Subcutaneous abdominal adipose tissue (tissue), 5 donors: Measurements from ENCODE around the gene SNUPN.

ENCODE experiments used
- H3K27ac ChIP-seq: one replicate; pipeline ENCODE4 v1.7.0; 2013; ENCODE audit warnings: low read depth, mild to moderate bottlenecking, inconsistent platforms, low read length, moderate library complexity
- H3K27me3 ChIP-seq, 5 donors: one replicate each; pipeline ENCODE4 v1.7.0; 2013; ENCODE audit warnings: low read length in 5 of 5, inconsistent platforms in 1 of 5; ENCODE audit not compliant: control insufficient read depth in 5 of 5, insufficient read depth in 4 of 5
- H3K36me3 ChIP-seq, 5 donors: one replicate each; pipeline ENCODE4 v1.7.0; 2013; ENCODE audit warnings: low read length in 5 of 5; ENCODE audit not compliant: control insufficient read depth in 5 of 5, insufficient read depth in 5 of 5
- H3K4me1 ChIP-seq, 5 donors: one replicate each; pipeline ENCODE4 v1.7.0; 2013; ENCODE audit warnings: low read length in 5 of 5, mild to moderate bottlenecking in 3 of 5, moderate library complexity in 1 of 5; ENCODE audit not compliant: control insufficient read depth in 5 of 5, insufficient read depth in 5 of 5
- H3K4me3 ChIP-seq, 5 donors: one replicate each; pipeline ENCODE4 v1.7.0; 2013; ENCODE audit warnings: low read length in 5 of 5, low read depth in 1 of 5
- H3K9ac ChIP-seq, 5 donors: one replicate each; pipeline ENCODE4 v1.7.0; 2013; ENCODE audit warnings: low read length in 5 of 5, mild to moderate bottlenecking in 4 of 5, moderate library complexity in 3 of 5
- H3K9me3 ChIP-seq, 5 donors: one replicate each; pipeline ENCODE4 v1.7.0; 2013; ENCODE audit warnings: low read length in 5 of 5; ENCODE audit not compliant: control insufficient read depth in 5 of 5
- donor health status: healthy.
- donor health status: healthy.
- donor health status: healthy.
- donor health status: healthy.
- donor health status: healthy.

SNUPN gene

DNA sequence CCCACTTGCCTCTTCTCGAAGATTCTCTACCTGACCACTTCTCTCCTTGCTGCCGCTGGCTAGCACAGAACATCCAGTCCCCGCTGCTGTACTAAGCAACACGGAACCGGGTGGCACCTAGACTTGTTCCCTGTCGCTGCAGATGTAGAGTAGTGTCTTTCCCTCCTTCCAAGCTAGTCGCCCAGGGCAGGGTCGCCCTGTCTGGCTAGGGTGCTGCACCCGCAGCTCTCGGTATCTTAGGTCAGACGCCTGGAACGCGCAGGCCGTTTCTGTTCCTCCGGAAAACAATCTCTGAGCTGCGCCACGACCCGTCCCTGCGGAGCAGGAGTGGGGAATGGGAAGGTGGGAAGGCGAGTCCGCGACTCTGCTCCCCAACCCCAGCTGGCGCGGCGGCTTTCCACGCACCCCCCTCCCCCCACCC lies 21.4 kb upstream of the SNUPN start:
- H3K27me3 ChIP-seq, result no peaks in the 10 kb centered on the region
- peak overlapping the region; percentile 96 for H3K27ac ChIP-seq
- H3K9me3 ChIP-seq, result no peaks in the 10 kb centered on the region
- H3K36me3 ChIP-seq, result peaks cover 0 to 14% (median 8%) of the 10 kb centered on the region in 5 donors
- peaks cover 36 to 57% (median 49%) of the 10 kb centered on the region in 5 donors for H3K4me1 ChIP-seq
- H3K9ac ChIP-seq, result peak overlapping the region; percentile 79 to 94 (median 87)
- peak overlapping the region; percentile 86 to 96 (median 92) for H3K4me3 ChIP-seq

DNA sequence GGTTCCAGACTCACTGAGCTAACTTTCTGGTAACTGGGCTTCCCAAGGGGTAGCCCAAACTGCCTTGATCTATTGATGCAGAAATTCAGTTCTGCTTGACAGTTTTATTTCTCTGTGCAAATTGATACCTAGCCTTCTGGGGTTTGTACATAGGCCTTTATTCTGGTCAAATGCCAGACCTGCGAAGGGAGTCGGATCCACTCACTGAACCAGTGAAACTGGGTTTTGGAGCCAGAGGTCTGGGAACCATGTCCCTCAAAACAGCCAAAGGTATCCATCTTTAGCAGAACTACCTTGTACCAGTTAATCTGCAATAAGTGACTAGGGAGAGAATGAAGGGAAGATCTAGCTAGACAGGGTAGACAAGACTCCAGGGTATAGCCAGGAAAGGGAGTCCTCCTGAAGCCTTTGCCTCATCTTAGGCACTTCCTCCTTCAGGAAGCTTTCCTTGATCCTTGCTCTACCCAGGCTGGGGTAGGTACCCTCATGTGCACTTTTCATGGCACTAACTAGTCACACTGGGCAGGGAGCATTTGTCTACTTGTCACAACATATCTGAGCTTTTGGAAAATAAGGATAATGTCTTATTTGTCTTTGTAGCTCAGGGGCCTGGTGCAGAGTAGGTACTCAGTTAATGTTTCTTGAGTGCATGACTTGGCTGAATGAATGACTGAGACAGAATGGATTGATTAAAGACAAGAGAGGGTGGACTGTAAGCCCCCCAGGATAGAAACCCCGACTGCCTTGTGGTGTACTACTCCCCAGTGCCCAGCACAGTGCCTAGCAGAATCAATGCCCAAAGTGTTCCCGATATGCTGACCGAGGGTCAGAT lies 20.8 kb upstream of the SNUPN start:
- H3K9me3 ChIP-seq, result no peaks in the 10 kb centered on the region
- H3K27ac ChIP-seq, result peak overlapping the region; percentile 96
- H3K27me3 ChIP-seq, result no peaks in the 10 kb centered on the region
- H3K4me1 ChIP-seq, result peaks cover 30 to 51% (median 43%) of the 10 kb centered on the region in 5 donors
- peak overlapping the region; percentile 79 to 94 (median 87) for H3K9ac ChIP-seq
- peaks cover 0 to 14% (median 8%) of the 10 kb centered on the region in 5 donors for H3K36me3 ChIP-seq
- peak overlapping the region; percentile 86 to 96 (median 92) for H3K4me3 ChIP-seq

DNA sequence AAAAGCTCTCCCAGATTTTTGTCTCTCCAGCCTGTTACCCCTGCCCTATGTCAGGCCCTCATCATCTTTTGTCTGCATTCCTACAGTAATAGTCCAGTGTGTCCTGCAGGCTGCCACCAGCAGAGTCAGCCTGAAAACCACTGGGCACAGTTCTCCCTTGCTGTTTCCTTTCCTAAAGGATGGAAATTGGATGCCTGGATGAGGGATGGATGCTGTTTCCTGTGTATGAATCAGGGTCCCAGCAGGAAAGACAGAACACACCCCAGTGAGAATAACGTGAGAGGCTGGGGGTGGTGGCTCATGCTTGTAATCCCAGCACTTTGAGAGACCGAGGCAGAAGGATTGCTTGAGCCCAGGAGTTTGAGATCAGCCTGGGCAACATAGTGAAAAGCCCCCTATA lies 18.9 kb upstream of the SNUPN start:
- Histone ChIP-seq H3K9me3 (no peaks in the 10 kb centered on the region), H3K27me3 (no peaks in the 10 kb centered on the region), H3K4me3 (no peak overlapping the region), H3K4me1 (peaks cover 16 to 46% (median 37%) of the 10 kb centered on the region in 5 donors), H3K9ac (no peak overlapping the region), H3K36me3 (peaks cover 0 to 3% (median 0%) of the 10 kb centered on the region in 5 donors), H3K27ac (no peak overlapping the region)

DNA sequence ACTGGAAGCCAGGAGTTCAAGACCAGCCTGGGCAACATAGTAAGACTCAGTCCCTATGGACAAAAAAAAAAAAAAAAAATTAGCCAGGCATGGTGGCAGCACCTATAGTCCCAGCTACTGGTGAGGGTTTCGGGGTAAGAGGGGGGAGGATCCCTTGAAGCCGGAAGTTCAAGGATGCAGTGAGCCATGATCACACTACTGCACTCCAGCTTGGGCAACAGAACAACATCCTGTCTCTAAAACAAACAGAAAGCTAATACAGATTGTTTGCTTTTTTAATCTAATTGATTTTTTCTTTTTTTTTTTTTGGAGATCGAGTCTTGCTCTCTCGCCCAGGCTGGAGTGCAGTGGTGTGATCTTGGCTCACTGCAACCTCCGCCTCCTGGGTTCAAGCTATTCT lies 16.1 kb upstream of the SNUPN start:
- Histone ChIP-seq H3K27ac (no peak overlapping the region), H3K36me3 (no peaks in the 10 kb centered on the region), H3K9ac (no peak overlapping the region), H3K4me3 (no peak overlapping the region), H3K4me1 (peaks cover 16 to 49% (median 45%) of the 10 kb centered on the region in 5 donors), H3K9me3 (no peaks in the 10 kb centered on the region), H3K27me3 (no peaks in the 10 kb centered on the region)

DNA sequence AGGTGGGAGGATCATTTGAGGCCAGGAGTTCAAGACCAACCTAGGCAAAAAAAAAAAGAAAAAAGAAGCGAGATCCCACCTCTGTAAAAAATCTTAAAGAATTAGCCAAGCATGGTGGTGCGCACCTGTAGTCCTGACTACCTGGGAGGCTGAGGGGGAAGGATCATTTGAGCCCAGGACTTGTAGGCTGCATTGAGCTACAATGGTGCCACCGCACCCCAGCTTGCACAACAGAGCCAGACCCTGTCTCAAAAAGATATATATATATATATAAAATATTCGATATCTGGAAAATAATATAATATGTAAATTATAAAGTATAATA lies 15.6 kb upstream of the SNUPN start:
- Histone ChIP-seq H3K9me3 (no peaks in the 10 kb centered on the region), H3K9ac (peak overlapping the region in 1 of 5 donors; percentile 76), H3K27ac (peak overlapping the region; percentile 88), H3K36me3 (no peaks in the 10 kb centered on the region), H3K27me3 (no peaks in the 10 kb centered on the region), H3K4me1 (peaks cover 13 to 44% (median 41%) of the 10 kb centered on the region in 5 donors), H3K4me3 (no peak overlapping the region)

DNA sequence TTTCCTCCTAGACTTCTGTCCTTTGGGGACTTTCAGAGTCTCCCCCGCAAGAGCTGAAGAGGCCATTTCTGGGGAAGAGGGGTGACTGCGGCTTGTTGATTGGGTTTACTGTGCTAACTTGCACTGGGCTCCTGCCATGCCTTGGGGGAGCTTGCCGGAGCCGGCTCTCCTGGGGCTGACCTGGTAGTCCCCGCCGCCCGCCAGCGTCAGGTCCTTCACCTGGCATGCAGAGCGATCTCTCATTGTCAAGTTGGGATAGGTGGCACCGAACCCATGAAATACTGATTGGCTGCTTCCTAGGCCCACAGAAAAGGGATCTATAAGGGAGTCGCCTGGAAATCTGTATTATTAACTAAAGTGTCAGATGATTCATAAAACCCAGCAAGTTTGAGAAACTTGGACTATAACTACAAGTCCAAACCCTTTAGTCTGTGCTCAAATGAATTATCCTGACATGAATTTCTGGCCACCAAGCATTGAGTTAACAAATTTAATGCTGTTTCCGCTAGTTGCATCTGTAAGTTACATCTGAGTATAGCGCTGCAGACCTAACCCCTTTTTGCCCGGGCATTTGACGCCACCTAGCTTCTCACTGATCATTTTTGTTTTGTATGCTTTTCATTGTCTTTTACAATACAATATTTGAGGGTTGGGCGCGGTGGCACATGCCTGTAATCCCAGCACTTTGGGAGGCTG lies 15.1 kb upstream of the SNUPN start:
- peak overlapping the region; percentile 85 to 100 (median 97) for H3K4me3 ChIP-seq
- no peaks in the 10 kb centered on the region for H3K9me3 ChIP-seq
- H3K9ac ChIP-seq, result peak overlapping the region; percentile 26 to 87 (median 76)
- H3K4me1 ChIP-seq, result peaks cover 13 to 41% (median 39%) of the 10 kb centered on the region in 5 donors
- no peaks in the 10 kb centered on the region for H3K36me3 ChIP-seq
- H3K27me3 ChIP-seq, result no peaks in the 10 kb centered on the region
- peak overlapping the region; percentile 88 for H3K27ac ChIP-seq

DNA sequence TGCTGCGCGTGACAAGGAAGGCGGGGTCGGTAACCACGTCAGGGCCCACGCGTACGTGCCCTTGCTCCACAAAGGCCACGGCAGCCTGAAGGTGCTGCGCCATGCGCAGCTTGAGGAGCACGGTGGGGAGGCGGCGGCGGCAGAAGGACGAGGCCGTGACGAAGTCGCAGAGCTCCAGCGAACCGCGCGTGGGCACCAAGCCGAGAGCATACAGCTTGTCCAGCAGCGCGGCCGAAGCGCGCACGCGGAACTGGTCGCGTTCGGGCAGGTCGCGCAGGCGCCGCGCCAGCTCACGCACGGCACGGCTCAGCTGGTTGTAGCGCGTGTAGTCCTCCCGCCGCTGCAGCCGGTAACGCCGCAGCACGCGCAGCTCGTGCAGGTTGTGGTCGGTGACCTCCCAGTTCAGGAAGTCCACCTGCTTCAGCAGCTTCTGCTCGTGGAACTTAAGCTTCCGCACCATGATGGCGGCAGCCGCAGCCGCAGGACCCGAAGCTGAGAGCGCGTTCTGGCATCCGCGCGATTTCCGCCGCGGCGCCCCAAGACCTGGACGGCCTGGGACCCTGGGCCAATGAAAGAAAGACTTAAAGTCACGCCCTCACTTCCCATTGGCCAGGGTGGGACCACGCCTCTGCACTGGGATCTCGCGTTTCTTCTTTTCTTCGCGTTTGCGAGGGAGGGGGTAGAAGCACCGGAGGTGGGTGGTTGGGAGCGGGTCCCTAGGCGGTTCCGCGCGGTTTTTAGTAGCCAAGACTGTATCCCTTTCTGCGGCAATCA lies 14.4 kb upstream of the SNUPN start, which contains the start of gene IMP3:
Gene IMP3, minus strand, starts transcription at position 516 of the 774 bp plus-strand sequence. Its CDS starts 56 bp downstream, at position 460.
- H3K27ac ChIP-seq, result peak within 1 kb of the TSS; percentile 88
- no peaks in the 10 kb centered on the region for H3K9me3 ChIP-seq
- H3K36me3 ChIP-seq, result no peaks in the 10 kb centered on the region
- peak within 1 kb of the TSS; percentile 94 to 100 (median 97) for H3K4me3 ChIP-seq
- no peaks in the 10 kb centered on the region for H3K27me3 ChIP-seq
- H3K9ac ChIP-seq, result peak within 1 kb of the TSS; percentile 75 to 87 (median 78)
- H3K4me1 ChIP-seq, result peaks cover 13 to 41% (median 39%) of the 10 kb centered on the region in 5 donors

DNA sequence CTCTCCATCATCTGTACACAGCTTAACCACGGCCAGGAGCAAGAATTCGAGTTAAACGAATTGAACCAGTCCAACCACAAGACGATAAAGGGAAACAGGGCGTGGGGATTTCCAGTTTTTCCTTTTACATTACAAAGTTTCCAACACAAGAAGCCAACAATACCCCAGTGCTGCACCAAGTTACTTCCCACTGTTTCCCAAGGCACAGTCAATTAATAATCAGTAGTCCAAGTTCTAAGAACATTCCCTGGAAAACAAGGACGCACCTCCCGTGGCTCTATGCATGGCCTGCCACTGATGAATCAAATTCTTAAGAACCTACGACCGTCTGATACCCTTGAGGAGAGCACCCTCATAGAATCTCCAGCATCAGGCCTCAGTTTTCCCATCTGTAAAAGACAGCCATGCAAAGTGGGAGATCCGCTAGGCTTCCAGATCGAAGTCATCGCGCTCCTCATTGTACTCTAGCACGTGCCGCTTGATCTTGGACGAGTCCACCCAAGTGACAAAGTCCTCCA lies 13.7 kb upstream of the SNUPN start:
- Histone ChIP-seq H3K27me3 (no peaks in the 10 kb centered on the region), H3K9me3 (no peaks in the 10 kb centered on the region), H3K27ac (peak overlapping the region; percentile 88), H3K36me3 (no peaks in the 10 kb centered on the region), H3K9ac (peak overlapping the region; percentile 75 to 87 (median 78)), H3K4me1 (peaks cover 13 to 41% (median 39%) of the 10 kb centered on the region in 5 donors), H3K4me3 (peak overlapping the region; percentile 94 to 100 (median 97))

DNA sequence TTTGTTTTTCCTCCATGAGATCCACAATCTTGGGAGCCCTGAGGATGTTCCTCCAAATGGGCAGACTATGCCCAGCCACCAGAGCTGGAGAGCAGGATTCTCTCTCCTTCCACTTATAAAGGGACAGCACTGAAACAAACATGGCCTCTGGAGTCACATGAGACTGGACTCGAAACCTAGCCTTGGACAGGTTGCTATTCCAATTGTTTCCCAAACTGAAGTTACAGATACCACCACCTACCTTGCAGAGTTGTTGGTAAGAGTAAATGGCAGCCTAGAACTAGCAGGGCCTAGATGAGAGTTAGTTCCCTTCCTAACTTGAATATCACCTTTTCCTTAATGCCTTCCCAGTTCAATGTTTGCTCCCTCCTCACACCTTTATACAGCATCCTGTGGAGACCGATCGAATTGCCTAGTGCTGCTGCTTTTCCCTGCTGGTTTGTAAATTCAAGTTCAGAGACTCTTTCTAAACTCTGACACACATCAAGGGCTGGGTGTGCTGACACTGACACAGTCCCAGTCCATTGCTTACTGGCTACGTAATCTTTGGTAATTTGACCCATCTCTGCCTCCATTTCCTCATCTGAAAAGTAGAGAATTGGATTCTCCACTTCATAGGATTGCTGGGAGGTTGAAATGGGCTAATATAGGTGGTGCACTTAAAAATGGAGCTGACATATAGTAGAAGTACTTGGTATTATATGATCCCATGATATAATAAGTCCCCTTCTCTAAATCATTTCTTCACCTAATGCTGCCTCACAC lies 11.9 kb upstream of the SNUPN start:
- peak overlapping the region; percentile 88 for H3K27ac ChIP-seq
- H3K4me1 ChIP-seq, result peaks cover 13 to 41% (median 39%) of the 10 kb centered on the region in 5 donors
- H3K9me3 ChIP-seq, result no peaks in the 10 kb centered on the region
- H3K27me3 ChIP-seq, result no peaks in the 10 kb centered on the region
- H3K4me3 ChIP-seq, result peak overlapping the region in 4 of 5 donors; percentile 27 to 100 (median 79)
- no peaks in the 10 kb centered on the region for H3K36me3 ChIP-seq
- H3K9ac ChIP-seq, result peak overlapping the region; percentile 49 to 87 (median 65)
